Liver (tissue), 3 donors: ENCODE data around the gene OR52K1.

ENCODE experiments used
- ATF3 ChIP-seq: IDR thresholded peaks from 2 replicates; pipeline ENCODE4 v1.6.1; 2016; ENCODE audit warnings: antibody characterized with exemption
- FOXA2 ChIP-seq: IDR thresholded peaks from 2 replicates; pipeline ENCODE4 v1.6.1; 2016; ENCODE audit warnings: antibody characterized with exemption
- GABPA ChIP-seq, 2 donors: IDR thresholded peaks in 1 of 2; conservative IDR thresholded peaks in 1 of 2; 2 replicates each; pipeline ENCODE4 v1.6.1; 2016; ENCODE audit warnings: antibody characterized with exemption in 2 of 2, mild to moderate bottlenecking in 1 of 2, moderate library complexity in 1 of 2
- JUND ChIP-seq, 2 donors: IDR thresholded peaks; 2 replicates each; pipeline ENCODE4 v1.6.1; 2016; ENCODE audit warnings: antibody characterized with exemption in 2 of 2
- MAX ChIP-seq: IDR thresholded peaks from 2 replicates; pipeline ENCODE4 v1.6.1; 2016; ENCODE audit warnings: antibody characterized with exemption
- RAD21 ChIP-seq, 2 donors: IDR thresholded peaks; 2 replicates each; pipeline ENCODE4 v1.6.1; 2016; ENCODE audit warnings: antibody characterized with exemption in 2 of 2, mild to moderate bottlenecking in 2 of 2
- RXRA ChIP-seq, 2 donors: IDR thresholded peaks; 2 replicates each; pipeline ENCODE4 v1.6.1; 2017 to 2018; ENCODE audit warnings: antibody characterized with exemption in 2 of 2, mild to moderate bottlenecking in 1 of 2
- SP1 ChIP-seq: IDR thresholded peaks from 2 replicates; pipeline ENCODE4 v1.6.1; 2018; ENCODE audit warnings: antibody characterized with exemption, mild to moderate bottlenecking
- YY1 ChIP-seq: IDR thresholded peaks from 2 replicates; pipeline ENCODE4 v1.6.1; 2016; ENCODE audit warnings: antibody characterized with exemption, mild to moderate bottlenecking
- TF ChIP-seq, protein P1 (sequence below): fragments of 150-350 bp; IDR thresholded peaks from 2 replicates; pipeline ENCODE4 v1.5.1; 2017; ENCODE audit warnings: improper control_type of control experiment, low read depth, low read length; ENCODE audit not compliant: missing input control
- TF ChIP-seq, protein P2 (sequence below): IDR thresholded peaks from 2 replicates; pipeline ENCODE4 v1.6.1; 2016; ENCODE audit warnings: antibody characterized with exemption, mild to moderate bottlenecking
- TF ChIP-seq, protein P3 (sequence below): IDR thresholded peaks from 2 replicates; pipeline ENCODE4 v1.6.1; 2016; ENCODE audit warnings: antibody characterized with exemption
- donor health status: healthy.
- donor health status: healthy.

DNA sequence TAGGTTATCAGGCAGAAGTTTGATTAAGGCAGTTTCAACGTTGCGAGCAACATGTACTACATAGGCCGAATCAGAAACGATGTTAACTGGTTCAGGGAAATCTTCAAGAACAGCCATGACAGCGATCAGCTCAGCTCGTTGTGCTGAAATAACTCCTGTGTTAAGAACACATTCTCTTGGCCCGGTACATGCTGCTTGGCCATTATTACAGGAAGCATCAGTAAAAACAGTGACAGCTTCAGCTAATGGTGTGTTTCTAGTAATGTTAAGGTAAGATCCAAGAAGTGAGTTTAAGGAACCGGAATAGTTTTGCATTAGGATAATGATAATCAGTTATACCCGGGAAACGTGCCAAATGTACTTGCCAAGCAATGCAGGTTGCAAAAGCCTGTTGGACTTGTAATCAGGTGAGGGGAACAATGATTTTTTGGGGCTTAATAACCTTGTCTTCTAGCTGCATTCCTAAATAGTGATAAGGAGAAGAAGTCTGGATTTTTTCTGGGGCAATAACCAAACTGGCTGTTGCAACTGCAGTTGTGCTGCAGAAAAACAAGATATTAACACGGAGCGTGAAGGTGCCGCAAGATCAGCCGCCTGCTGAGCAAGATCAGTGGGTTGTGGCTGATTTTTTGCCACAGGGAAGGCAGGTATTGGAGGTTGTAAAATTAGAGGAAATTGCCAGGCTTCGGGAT lies 14.3 kb downstream of the OR52K1 start:
- no peak for TF ChIP-seq RAD21 (IDR thresholded peaks at IDR 0.05)
- no peak for TF ChIP-seq FOXA2
- TF ChIP-seq JUND (IDR thresholded peaks at IDR 0.05): no peak
- TF ChIP-seq, protein P1, sequence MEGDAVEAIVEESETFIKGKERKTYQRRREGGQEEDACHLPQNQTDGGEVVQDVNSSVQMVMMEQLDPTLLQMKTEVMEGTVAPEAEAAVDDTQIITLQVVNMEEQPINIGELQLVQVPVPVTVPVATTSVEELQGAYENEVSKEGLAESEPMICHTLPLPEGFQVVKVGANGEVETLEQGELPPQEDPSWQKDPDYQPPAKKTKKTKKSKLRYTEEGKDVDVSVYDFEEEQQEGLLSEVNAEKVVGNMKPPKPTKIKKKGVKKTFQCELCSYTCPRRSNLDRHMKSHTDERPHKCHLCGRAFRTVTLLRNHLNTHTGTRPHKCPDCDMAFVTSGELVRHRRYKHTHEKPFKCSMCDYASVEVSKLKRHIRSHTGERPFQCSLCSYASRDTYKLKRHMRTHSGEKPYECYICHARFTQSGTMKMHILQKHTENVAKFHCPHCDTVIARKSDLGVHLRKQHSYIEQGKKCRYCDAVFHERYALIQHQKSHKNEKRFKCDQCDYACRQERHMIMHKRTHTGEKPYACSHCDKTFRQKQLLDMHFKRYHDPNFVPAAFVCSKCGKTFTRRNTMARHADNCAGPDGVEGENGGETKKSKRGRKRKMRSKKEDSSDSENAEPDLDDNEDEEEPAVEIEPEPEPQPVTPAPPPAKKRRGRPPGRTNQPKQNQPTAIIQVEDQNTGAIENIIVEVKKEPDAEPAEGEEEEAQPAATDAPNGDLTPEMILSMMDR: no peak
- TF ChIP-seq, protein P2, sequence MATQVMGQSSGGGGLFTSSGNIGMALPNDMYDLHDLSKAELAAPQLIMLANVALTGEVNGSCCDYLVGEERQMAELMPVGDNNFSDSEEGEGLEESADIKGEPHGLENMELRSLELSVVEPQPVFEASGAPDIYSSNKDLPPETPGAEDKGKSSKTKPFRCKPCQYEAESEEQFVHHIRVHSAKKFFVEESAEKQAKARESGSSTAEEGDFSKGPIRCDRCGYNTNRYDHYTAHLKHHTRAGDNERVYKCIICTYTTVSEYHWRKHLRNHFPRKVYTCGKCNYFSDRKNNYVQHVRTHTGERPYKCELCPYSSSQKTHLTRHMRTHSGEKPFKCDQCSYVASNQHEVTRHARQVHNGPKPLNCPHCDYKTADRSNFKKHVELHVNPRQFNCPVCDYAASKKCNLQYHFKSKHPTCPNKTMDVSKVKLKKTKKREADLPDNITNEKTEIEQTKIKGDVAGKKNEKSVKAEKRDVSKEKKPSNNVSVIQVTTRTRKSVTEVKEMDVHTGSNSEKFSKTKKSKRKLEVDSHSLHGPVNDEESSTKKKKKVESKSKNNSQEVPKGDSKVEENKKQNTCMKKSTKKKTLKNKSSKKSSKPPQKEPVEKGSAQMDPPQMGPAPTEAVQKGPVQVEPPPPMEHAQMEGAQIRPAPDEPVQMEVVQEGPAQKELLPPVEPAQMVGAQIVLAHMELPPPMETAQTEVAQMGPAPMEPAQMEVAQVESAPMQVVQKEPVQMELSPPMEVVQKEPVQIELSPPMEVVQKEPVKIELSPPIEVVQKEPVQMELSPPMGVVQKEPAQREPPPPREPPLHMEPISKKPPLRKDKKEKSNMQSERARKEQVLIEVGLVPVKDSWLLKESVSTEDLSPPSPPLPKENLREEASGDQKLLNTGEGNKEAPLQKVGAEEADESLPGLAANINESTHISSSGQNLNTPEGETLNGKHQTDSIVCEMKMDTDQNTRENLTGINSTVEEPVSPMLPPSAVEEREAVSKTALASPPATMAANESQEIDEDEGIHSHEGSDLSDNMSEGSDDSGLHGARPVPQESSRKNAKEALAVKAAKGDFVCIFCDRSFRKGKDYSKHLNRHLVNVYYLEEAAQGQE: no peak
- no peak for TF ChIP-seq SP1
- TF ChIP-seq, protein P3, sequence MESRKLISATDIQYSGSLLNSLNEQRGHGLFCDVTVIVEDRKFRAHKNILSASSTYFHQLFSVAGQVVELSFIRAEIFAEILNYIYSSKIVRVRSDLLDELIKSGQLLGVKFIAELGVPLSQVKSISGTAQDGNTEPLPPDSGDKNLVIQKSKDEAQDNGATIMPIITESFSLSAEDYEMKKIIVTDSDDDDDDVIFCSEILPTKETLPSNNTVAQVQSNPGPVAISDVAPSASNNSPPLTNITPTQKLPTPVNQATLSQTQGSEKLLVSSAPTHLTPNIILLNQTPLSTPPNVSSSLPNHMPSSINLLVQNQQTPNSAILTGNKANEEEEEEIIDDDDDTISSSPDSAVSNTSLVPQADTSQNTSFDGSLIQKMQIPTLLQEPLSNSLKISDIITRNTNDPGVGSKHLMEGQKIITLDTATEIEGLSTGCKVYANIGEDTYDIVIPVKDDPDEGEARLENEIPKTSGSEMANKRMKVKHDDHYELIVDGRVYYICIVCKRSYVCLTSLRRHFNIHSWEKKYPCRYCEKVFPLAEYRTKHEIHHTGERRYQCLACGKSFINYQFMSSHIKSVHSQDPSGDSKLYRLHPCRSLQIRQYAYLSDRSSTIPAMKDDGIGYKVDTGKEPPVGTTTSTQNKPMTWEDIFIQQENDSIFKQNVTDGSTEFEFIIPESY: no peak
- TF ChIP-seq GABPA (IDR thresholded peaks at IDR 0.05 in 1 of 2, conservative IDR thresholded peaks at IDR 0.05 in 1 of 2): no peak
- TF ChIP-seq YY1: no peak
- TF ChIP-seq RXRA (IDR thresholded peaks at IDR 0.05): no peak
- no peak for TF ChIP-seq ATF3
- TF ChIP-seq MAX: no peak
